Hematopoietic multipotent progenitor cell (in vitro differentiated cells): ENCODE results near the gene IDH3G. TPM values are rescaled to one million over a fixed set of nuclear protein-coding genes. Genes with fewer than 3 reads are reported as not detected.
A peak's percentile ranks its signal among the peaks of the same experiment; 100 is the strongest.
"Not testable (repeated sequence)": the region's sequence is repeated elsewhere in the genome, so short reads cannot be mapped to it uniquely, and the experiment has no call there.

Source experiments
- DNase-seq, 3 donors: peaks; one replicate each; pipeline ENCODE4 v3.0.0-alpha.2; 2011 to 2015; ENCODE audit warnings: low read depth in 2 of 3, low spot score in 2 of 3
- total RNA-seq: library from RNA; depleted of rRNA; stranded (reverse); fragments of >200 nt; gene quantifications from one replicate; pipeline ENCODE4 v1.2.3, GENCODE V29; 2012

IDH3G gene
- total RNA-seq, 1 donor = 117 TPM

GRCh38 chrX:153763298-153763932 is 30.8 kb downstream of the IDH3G start:
- no peak for DNase-seq

- no peak for DNase-seq
Measured at GRCh38 chrX:153762626-153763173, 31.5 kb downstream of the IDH3G start.

- DNase-seq = no peak
Measured at GRCh38 chrX:153761863-153762262, 32.3 kb downstream of the IDH3G start.

GRCh38 chrX:153755136-153755535 is 39.0 kb downstream of the IDH3G start:
- DNase-seq = peak in 1 of 3 donors; percentile 8

- DNase-seq = no peak
Measured at GRCh38 chrX:153750127-153750774, 43.9 kb downstream of the IDH3G start.

- not testable (repeated sequence) for DNase-seq
Measured at GRCh38 chrX:153749017-153749416, 45.2 kb downstream of the IDH3G start.

- DNase-seq = not testable (repeated sequence)
Measured at GRCh38 chrX:153746991-153747390, 47.2 kb downstream of the IDH3G start.

GRCh38 chrX:153746359-153746758 is 47.8 kb downstream of the IDH3G start:
- no peak for DNase-seq

GRCh38 chrX:153745067-153745433 is 49.1 kb downstream of the IDH3G start:
- DNase-seq = not testable (repeated sequence)

GRCh38 chrX:153744210-153745066 is 49.7 kb downstream of the IDH3G start:
- DNase-seq = peak in 1 of 3 donors; percentile 35

- not testable (repeated sequence) for DNase-seq
Measured at GRCh38 chrX:153743468-153744209, 50.5 kb downstream of the IDH3G start.

- not testable (repeated sequence) for DNase-seq
Measured at GRCh38 chrX:153742796-153743467, 51.2 kb downstream of the IDH3G start.

GRCh38 chrX:153742111-153742510 is 52.1 kb downstream of the IDH3G start:
- not testable (repeated sequence) for DNase-seq

- no peak for DNase-seq
Measured at GRCh38 chrX:153741446-153741845, 52.7 kb downstream of the IDH3G start.

GRCh38 chrX:153740631-153741222 is 53.4 kb downstream of the IDH3G start:
- DNase-seq = no peak

GRCh38 chrX:153739754-153740486 is 54.3 kb downstream of the IDH3G start:
- DNase-seq = no peak

GRCh38 chrX:153738056-153738605 is 56.0 kb downstream of the IDH3G start:
- no peak for DNase-seq

GRCh38 chrX:153736871-153737441 is 57.2 kb downstream of the IDH3G start:
- no peak for DNase-seq
